WTC11 (cell line): ENCODE measurements around the gene CCL17. TPM values are rescaled to one million over a fixed set of nuclear protein-coding genes. Genes with fewer than 3 reads are reported as not detected.

Experiments used
- ARID4B ChIP-seq: sonication (generic); formaldehyde crosslinking; IDR thresholded peaks from 2 replicates; pipeline ENCODE4 v1.8.0; 2023; ENCODE audit warnings: missing genetic modification reagents, mild to moderate bottlenecking, borderline replicate concordance
- ATF2 ChIP-seq: sonication (generic); formaldehyde crosslinking; IDR thresholded peaks from 2 replicates; pipeline ENCODE4 v1.8.1; 2022; ENCODE audit warnings: low read depth, missing genetic modification reagents, borderline replicate concordance
- E2F1 ChIP-seq: sonication (generic); formaldehyde crosslinking; IDR thresholded peaks from 2 replicates; pipeline ENCODE4 v1.8.0; 2022; ENCODE audit warnings: mild to moderate bottlenecking, missing genetic modification reagents
- FOXP1 ChIP-seq: sonication (generic); formaldehyde crosslinking; IDR thresholded peaks from 2 replicates; pipeline ENCODE4 v1.8.0; 2022; ENCODE audit warnings: missing genetic modification reagents, mild to moderate bottlenecking, moderate library complexity, borderline replicate concordance
- GTF2I ChIP-seq: fragments of 250-450 bp; sonication (Bioruptor Pico); conservative IDR thresholded peaks from 2 replicates; pipeline ENCODE4 v1.4.0; 2021; ENCODE audit warnings: mild to moderate bottlenecking
- JAZF1 ChIP-seq: fragments of 250-450 bp; sonication (Bioruptor Pico); IDR thresholded peaks from 2 replicates; pipeline ENCODE4 v1.9.0; 2021; ENCODE audit warnings: moderate library complexity, mild to moderate bottlenecking, inconsistent platforms
- MYBL2 ChIP-seq: sonication (generic); formaldehyde crosslinking; IDR thresholded peaks from 2 replicates; pipeline ENCODE4 v1.8.1; 2023; ENCODE audit warnings: mild to moderate bottlenecking, moderate library complexity, missing genetic modification reagents
- NFYB ChIP-seq: sonication (generic); formaldehyde crosslinking; conservative IDR thresholded peaks from 2 replicates; pipeline ENCODE4 v1.8.0; 2022; ENCODE audit warnings: low read depth, missing genetic modification reagents
- NR2C2 ChIP-seq: sonication (generic); formaldehyde crosslinking; IDR thresholded peaks from 2 replicates; pipeline ENCODE4 v1.8.0; 2022; ENCODE audit warnings: mild to moderate bottlenecking, missing genetic modification reagents
- TCF7 ChIP-seq: sonication (generic); formaldehyde crosslinking; IDR thresholded peaks from 2 replicates; pipeline ENCODE4 v1.8.0; 2022; ENCODE audit warnings: mild to moderate bottlenecking, low read depth, missing genetic modification reagents, moderate library complexity
- ZMAT4 ChIP-seq: fragments of 250-450 bp; sonication (Bioruptor Pico); IDR thresholded peaks from 2 replicates; pipeline ENCODE4 v1.9.0; 2021; ENCODE audit warnings: mild to moderate bottlenecking
- ZNF396 ChIP-seq: fragments of 250-450 bp; sonication (Bioruptor Pico); IDR thresholded peaks from 2 replicates; pipeline ENCODE4 v1.8.0; 2021; ENCODE audit warnings: mild to moderate bottlenecking, moderate library complexity, borderline replicate concordance
- ZNF423 ChIP-seq: fragments of 250-450 bp; sonication (Bioruptor Pico); IDR thresholded peaks from 2 replicates; pipeline ENCODE4 v2.1.2; 2022; ENCODE audit warnings: mild to moderate bottlenecking, moderate library complexity
- ZNF532 ChIP-seq: fragments of 250-450 bp; sonication (Bioruptor Pico); IDR thresholded peaks from 2 replicates; pipeline ENCODE4 v1.9.0; 2021; ENCODE audit warnings: mild to moderate bottlenecking, borderline replicate concordance
- total RNA-seq: library from RNA; stranded (reverse); gene quantifications from 3 replicates; pipeline ENCODE4 v1.2.3, GENCODE V29; 2021
- TF ChIP-seq, protein P1 (sequence below): sonication (generic); formaldehyde crosslinking; IDR thresholded peaks from 2 replicates; pipeline ENCODE4 v1.8.0; 2023; ENCODE audit warnings: missing genetic modification reagents

CCL17 gene
- total RNA-seq, 1 experiment from 2014 or later = not detected

DNA sequence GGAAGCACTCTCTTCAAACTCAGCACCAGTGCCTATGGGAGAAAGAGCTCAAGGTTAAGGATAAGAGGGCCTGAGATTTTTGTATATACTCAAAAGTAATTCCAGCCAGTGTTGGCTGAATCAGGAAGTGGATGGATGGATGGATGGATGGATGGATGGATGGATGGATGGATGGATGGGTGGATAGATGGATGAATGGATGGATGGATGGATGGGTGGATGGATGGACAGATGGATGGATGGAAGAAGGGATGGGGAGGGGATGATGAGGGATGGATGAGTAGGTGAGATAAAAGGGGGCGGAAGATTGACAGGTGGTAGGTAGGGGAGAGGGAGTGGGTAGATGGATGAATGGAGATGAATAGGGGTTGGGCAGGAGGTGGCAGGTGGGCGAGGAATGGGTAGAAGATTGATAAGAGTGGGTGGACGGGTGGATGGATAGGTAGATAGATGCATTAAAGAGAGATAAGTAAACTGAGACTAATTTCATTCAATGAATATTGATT is 28.2 kb upstream of the CCL17 start (continued):
- TF ChIP-seq ARID4B (CRISPR knock-in tag) = no peak
- no peak for TF ChIP-seq ATF2
- no peak for TF ChIP-seq GTF2I (CRISPR knock-in tag)
- no peak for TF ChIP-seq ZNF396
- no peak for TF ChIP-seq E2F1
- TF ChIP-seq FOXP1 (CRISPR knock-in tag) = no peak
- TF ChIP-seq ZNF423 (CRISPR knock-in tag) = no peak
- no peak for TF ChIP-seq ZNF532 (CRISPR knock-in tag)
- no peak for TF ChIP-seq NR2C2
- no peak for TF ChIP-seq TCF7
- no peak for TF ChIP-seq ZMAT4
- TF ChIP-seq MYBL2 (CRISPR knock-in tag) = no peak
- TF ChIP-seq NFYB (CRISPR knock-in tag) = no peak
- TF ChIP-seq, protein P1, sequence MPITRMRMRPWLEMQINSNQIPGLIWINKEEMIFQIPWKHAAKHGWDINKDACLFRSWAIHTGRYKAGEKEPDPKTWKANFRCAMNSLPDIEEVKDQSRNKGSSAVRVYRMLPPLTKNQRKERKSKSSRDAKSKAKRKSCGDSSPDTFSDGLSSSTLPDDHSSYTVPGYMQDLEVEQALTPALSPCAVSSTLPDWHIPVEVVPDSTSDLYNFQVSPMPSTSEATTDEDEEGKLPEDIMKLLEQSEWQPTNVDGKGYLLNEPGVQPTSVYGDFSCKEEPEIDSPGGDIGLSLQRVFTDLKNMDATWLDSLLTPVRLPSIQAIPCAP (CRISPR knock-in tag) = no peak
- TF ChIP-seq JAZF1 (CRISPR knock-in tag) = no peak
- TF ChIP-seq, all 79 proteins: peak for 0
